Transverse colon (tissue), 4 donors: ENCODE results near the gene CRTC3.

Source experiments
- POLR2A ChIP-seq: fragments of 450-650 bp; IDR thresholded peaks from one replicate; pipeline ENCODE4 v1.6.1; 2016; ENCODE audit warnings: antibody characterized with exemption, mild to moderate bottlenecking, moderate library complexity
- POLR2AphosphoS5 ChIP-seq, 3 donors: sonication (generic); formaldehyde crosslinking; IDR thresholded peaks; one replicate each; pipeline ENCODE4 v1.6.1; 2016; ENCODE audit warnings: antibody characterized with exemption in 3 of 3
- TF ChIP-seq, protein P1 (sequence below), 5 experiments: fragments of 200-600 bp in 3 of 5; fragments of 450-650 bp in 2 of 5; sonication (generic) in 3 of 5; IDR thresholded peaks; 1 replicate in 2 of 5; 2 replicates in 3 of 5; pipeline ENCODE4 v1.5.1; 2016 to 2017; ENCODE audit warnings: antibody characterized with exemption in 5 of 5, inconsistent platforms in 3 of 5, mild to moderate bottlenecking in 2 of 5, moderate library complexity in 1 of 5

DNA sequence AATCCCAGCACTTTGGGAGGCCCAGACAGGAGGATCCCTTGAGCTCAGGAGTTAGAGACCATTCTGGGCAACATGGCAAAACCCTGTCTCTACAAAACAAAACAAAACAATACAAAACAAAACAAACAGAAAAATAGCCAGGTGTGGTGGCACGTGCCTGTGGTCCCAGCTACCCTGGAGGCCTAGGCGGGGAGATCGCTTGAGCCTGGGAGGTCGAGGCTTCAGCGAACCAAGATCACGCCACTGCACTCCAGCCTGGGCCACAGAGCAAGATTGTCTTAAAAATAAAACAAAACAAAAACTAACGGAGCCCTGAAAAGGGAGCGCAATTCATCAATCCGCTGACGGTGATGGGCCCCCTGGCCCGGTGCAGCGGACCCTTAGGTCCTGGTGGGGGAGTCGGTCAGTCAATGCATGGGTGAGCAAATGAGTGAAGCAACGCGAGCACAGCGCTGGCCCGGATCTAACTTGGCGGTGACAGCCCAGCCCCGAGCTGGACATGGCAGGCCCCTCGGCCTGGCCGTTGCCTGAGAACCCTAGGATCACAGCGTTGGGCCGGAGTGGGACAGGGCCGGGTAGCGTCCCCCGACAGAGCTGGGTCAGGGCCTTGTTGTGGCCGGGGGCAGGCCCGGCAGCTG, 135.0 kb downstream of the CRTC3 start:
- no peak for TF ChIP-seq POLR2AphosphoS5 (IDR thresholded peaks at IDR 0.05)
- TF ChIP-seq, protein P1, sequence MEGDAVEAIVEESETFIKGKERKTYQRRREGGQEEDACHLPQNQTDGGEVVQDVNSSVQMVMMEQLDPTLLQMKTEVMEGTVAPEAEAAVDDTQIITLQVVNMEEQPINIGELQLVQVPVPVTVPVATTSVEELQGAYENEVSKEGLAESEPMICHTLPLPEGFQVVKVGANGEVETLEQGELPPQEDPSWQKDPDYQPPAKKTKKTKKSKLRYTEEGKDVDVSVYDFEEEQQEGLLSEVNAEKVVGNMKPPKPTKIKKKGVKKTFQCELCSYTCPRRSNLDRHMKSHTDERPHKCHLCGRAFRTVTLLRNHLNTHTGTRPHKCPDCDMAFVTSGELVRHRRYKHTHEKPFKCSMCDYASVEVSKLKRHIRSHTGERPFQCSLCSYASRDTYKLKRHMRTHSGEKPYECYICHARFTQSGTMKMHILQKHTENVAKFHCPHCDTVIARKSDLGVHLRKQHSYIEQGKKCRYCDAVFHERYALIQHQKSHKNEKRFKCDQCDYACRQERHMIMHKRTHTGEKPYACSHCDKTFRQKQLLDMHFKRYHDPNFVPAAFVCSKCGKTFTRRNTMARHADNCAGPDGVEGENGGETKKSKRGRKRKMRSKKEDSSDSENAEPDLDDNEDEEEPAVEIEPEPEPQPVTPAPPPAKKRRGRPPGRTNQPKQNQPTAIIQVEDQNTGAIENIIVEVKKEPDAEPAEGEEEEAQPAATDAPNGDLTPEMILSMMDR (IDR thresholded peaks at IDR 0.05), result no peak
- TF ChIP-seq POLR2A, result no peak
